Activated CD4-positive, alpha-beta memory T cell treated with anti-CD3 and anti-CD28 coated beads for 36 hours (primary cell): ENCODE measurements around the gene PPFIBP1. TPM values are rescaled to one million over a fixed set of nuclear protein-coding genes. Genes with fewer than 3 reads are reported as not detected.

Experiments
- CTCF ChIA-PET: fragments of 350-600 bp; sonication (Branson Sonifier 250); formaldehyde crosslinking; loops from one replicate; lab custom pipeline; 2021; ENCODE audit warnings: antibody characterized with exemption, inconsistent platforms; lab: Charles Lee
- POLR2A ChIA-PET: fragments of 350-600 bp; sonication (Branson Sonifier 250); formaldehyde crosslinking; loops from one replicate; lab custom pipeline; 2021; ENCODE audit warnings: antibody characterized with exemption; lab: Charles Lee
- DNase-seq: peaks from one replicate; pipeline ENCODE4 v3.0.0-alpha.2; 2020
- H3K27ac Mint-ChIP-seq: one replicate; pipeline ENCODE4 v1.8.0; 2021; ENCODE audit warnings: mixed read lengths
- H3K27me3 Mint-ChIP-seq: one replicate; pipeline ENCODE4 v1.8.0; 2021; ENCODE audit warnings: mixed read lengths
- H3K36me3 Mint-ChIP-seq: one replicate; pipeline ENCODE4 v1.8.0; 2021; ENCODE audit warnings: mixed read lengths
- H3K4me1 Mint-ChIP-seq: one replicate; pipeline ENCODE4 v1.8.0; 2021; ENCODE audit warnings: low read depth, mixed read lengths
- H3K4me3 Mint-ChIP-seq: one replicate; pipeline ENCODE4 v1.8.0; 2021; ENCODE audit warnings: mild to moderate bottlenecking, mixed read lengths
- H3K9me3 Mint-ChIP-seq: one replicate; pipeline ENCODE4 v1.8.0; 2021; ENCODE audit warnings: mixed read lengths
- intact Hi-C: fragments of 100-400 bp; cut with micrococcal nuclease; formaldehyde crosslinking; loops from one replicate; pipeline ENCODE4 v1.15.1; 2023
- total RNA-seq, 2 experiments: library from RNA; stranded (reverse); gene quantifications; one replicate each; pipeline ENCODE4 v1.2.3, GENCODE V29; 2021

Gene PPFIBP1
- total RNA-seq, 2 experiments from 2014 or later, result 14.1 to 14.9 TPM

- no peak for DNase-seq
- no peaks in the 10 kb centered on the region for H3K4me1 Mint-ChIP-seq
- CTCF ChIA-PET, result interaction anchor here (1.8 kb wide), 1 partner anchor 19 kb away, joined by 3 read pairs; no protein-coding TSS in a partner anchor
- no peak overlapping the region for H3K27ac Mint-ChIP-seq
- no peaks in the 10 kb centered on the region for H3K27me3 Mint-ChIP-seq
- H3K36me3 Mint-ChIP-seq, result peaks cover 2% of the 10 kb centered on the region
- no peaks in the 10 kb centered on the region for H3K9me3 Mint-ChIP-seq
- intact Hi-C loops, result no loop called here
- no peak overlapping the region for H3K4me3 Mint-ChIP-seq
- POLR2A ChIA-PET, result no interaction called here
Observed at GRCh38 chr12:27672051-27672450, 148.0 kb downstream of the PPFIBP1 start.

GRCh38 chr12:27672643-27673042 is 148.6 kb downstream of the PPFIBP1 start:
- DNase-seq, result no peak
- Mint-ChIP-seq H3K4me1 (no peaks in the 10 kb centered on the region), H3K36me3 (peaks cover 2% of the 10 kb centered on the region), H3K4me3 (no peak overlapping the region), H3K9me3 (no peaks in the 10 kb centered on the region), H3K27ac (no peak overlapping the region), H3K27me3 (no peaks in the 10 kb centered on the region)
- intact Hi-C loops, result no loop called here
- ChIA-PET CTCF (interaction anchor here (1.8 kb wide), 1 partner anchor 20 kb away, joined by 3 read pairs; no protein-coding TSS in a partner anchor), POLR2A (no interaction called here)

- intact Hi-C loops, result no loop called here
- H3K9me3 Mint-ChIP-seq, result no peaks in the 10 kb centered on the region
- H3K27ac Mint-ChIP-seq, result no peak overlapping the region
- CTCF ChIA-PET, result interaction anchor here (1.8 kb wide), 1 partner anchor 21 kb away, joined by 3 read pairs; no protein-coding TSS in a partner anchor
- no peak overlapping the region for H3K4me3 Mint-ChIP-seq
- no peaks in the 10 kb centered on the region for H3K4me1 Mint-ChIP-seq
- no peak for DNase-seq
- H3K27me3 Mint-ChIP-seq, result no peaks in the 10 kb centered on the region
- peaks cover 2% of the 10 kb centered on the region for H3K36me3 Mint-ChIP-seq
- POLR2A ChIA-PET, result no interaction called here
Observed at GRCh38 chr12:27673101-27673718, 149.2 kb downstream of the PPFIBP1 start.

GRCh38 chr12:27674989-27675388 is 151.0 kb downstream of the PPFIBP1 start:
- intact Hi-C loops, result no loop called here
- Mint-ChIP-seq H3K9me3 (no peaks in the 10 kb centered on the region), H3K4me3 (no peak overlapping the region), H3K36me3 (no peaks in the 10 kb centered on the region), H3K27ac (no peak overlapping the region), H3K27me3 (no peaks in the 10 kb centered on the region), H3K4me1 (no peaks in the 10 kb centered on the region)
- ChIA-PET POLR2A (no interaction called here), CTCF (no interaction called here)
- DNase-seq, result no peak

GRCh38 chr12:27680619-27681018 is 156.6 kb downstream of the PPFIBP1 start:
- Mint-ChIP-seq H3K27ac (no peak overlapping the region), H3K4me1 (no peaks in the 10 kb centered on the region), H3K9me3 (no peaks in the 10 kb centered on the region), H3K36me3 (no peaks in the 10 kb centered on the region), H3K27me3 (no peaks in the 10 kb centered on the region), H3K4me3 (no peak overlapping the region)
- intact Hi-C loops, result no loop called here
- ChIA-PET CTCF (no interaction called here), POLR2A (no interaction called here)
- no peak for DNase-seq

GRCh38 chr12:27682534-27682933 is 158.5 kb downstream of the PPFIBP1 start:
- Mint-ChIP-seq H3K27me3 (no peaks in the 10 kb centered on the region), H3K36me3 (no peaks in the 10 kb centered on the region), H3K9me3 (no peaks in the 10 kb centered on the region), H3K4me3 (no peak overlapping the region), H3K4me1 (no peaks in the 10 kb centered on the region), H3K27ac (no peak overlapping the region)
- intact Hi-C loops, result no loop called here
- DNase-seq, result no peak
- CTCF ChIA-PET, result no interaction called here
- POLR2A ChIA-PET, result no interaction called here

- no peaks in the 10 kb centered on the region for H3K4me1 Mint-ChIP-seq
- H3K4me3 Mint-ChIP-seq, result no peak overlapping the region
- peaks cover 2% of the 10 kb centered on the region for H3K36me3 Mint-ChIP-seq
- intact Hi-C loops, result no loop called here
- H3K9me3 Mint-ChIP-seq, result no peaks in the 10 kb centered on the region
- H3K27ac Mint-ChIP-seq, result no peak overlapping the region
- ChIA-PET CTCF (no interaction called here), POLR2A (no interaction called here)
- no peak for DNase-seq
- no peaks in the 10 kb centered on the region for H3K27me3 Mint-ChIP-seq
Observed at GRCh38 chr12:27685274-27685673, 161.3 kb downstream of the PPFIBP1 start.

GRCh38 chr12:27686147-27686546 is 162.1 kb downstream of the PPFIBP1 start:
- intact Hi-C loops, result no loop called here
- no peak for DNase-seq
- POLR2A ChIA-PET, result no interaction called here
- H3K27me3 Mint-ChIP-seq, result no peaks in the 10 kb centered on the region
- no peak overlapping the region for H3K27ac Mint-ChIP-seq
- no peak overlapping the region for H3K4me3 Mint-ChIP-seq
- peaks cover 2% of the 10 kb centered on the region for H3K36me3 Mint-ChIP-seq
- H3K4me1 Mint-ChIP-seq, result no peaks in the 10 kb centered on the region
- no peaks in the 10 kb centered on the region for H3K9me3 Mint-ChIP-seq
- CTCF ChIA-PET, result no interaction called here

GRCh38 chr12:27688671-27689070 is 164.7 kb downstream of the PPFIBP1 start:
- Mint-ChIP-seq H3K27ac (no peak overlapping the region), H3K27me3 (no peaks in the 10 kb centered on the region), H3K9me3 (no peaks in the 10 kb centered on the region), H3K4me1 (no peaks in the 10 kb centered on the region), H3K4me3 (no peak overlapping the region), H3K36me3 (peaks cover 2% of the 10 kb centered on the region)
- no peak for DNase-seq
- ChIA-PET POLR2A (no interaction called here), CTCF (no interaction called here)
- intact Hi-C loops, result no loop called here

GRCh38 chr12:27689558-27690180 is 165.7 kb downstream of the PPFIBP1 start:
- Mint-ChIP-seq H3K36me3 (peaks cover 2% of the 10 kb centered on the region), H3K4me3 (no peak overlapping the region), H3K4me1 (no peaks in the 10 kb centered on the region), H3K9me3 (no peaks in the 10 kb centered on the region), H3K27me3 (no peaks in the 10 kb centered on the region), H3K27ac (no peak overlapping the region)
- POLR2A ChIA-PET, result no interaction called here
- CTCF ChIA-PET, result no interaction called here
- DNase-seq, result no peak
- intact Hi-C loops, result no loop called here

GRCh38 chr12:27693403-27693802 is 169.4 kb downstream of the PPFIBP1 start:
- no peaks in the 10 kb centered on the region for H3K4me1 Mint-ChIP-seq
- ChIA-PET POLR2A (no interaction called here), CTCF (interaction anchor here (1.0 kb wide), 1 partner anchor 10 kb away, joined by 3 read pairs; no protein-coding TSS in a partner anchor)
- peaks cover 2% of the 10 kb centered on the region for H3K36me3 Mint-ChIP-seq
- intact Hi-C loops, result no loop called here
- no peak overlapping the region for H3K4me3 Mint-ChIP-seq
- H3K27me3 Mint-ChIP-seq, result no peaks in the 10 kb centered on the region
- H3K9me3 Mint-ChIP-seq, result no peaks in the 10 kb centered on the region
- no peak overlapping the region for H3K27ac Mint-ChIP-seq
- DNase-seq, result no peak

GRCh38 chr12:27695556-27696292 is 171.7 kb downstream of the PPFIBP1 start:
- no peaks in the 10 kb centered on the region for H3K27me3 Mint-ChIP-seq
- H3K27ac Mint-ChIP-seq, result no peak overlapping the region
- ChIA-PET POLR2A (no interaction called here), CTCF (interaction anchor here (1.2 kb wide), 1 partner anchor 260 kb away, joined by 4 read pairs; no protein-coding TSS in a partner anchor)
- no peak for DNase-seq
- H3K4me3 Mint-ChIP-seq, result no peak overlapping the region
- no peaks in the 10 kb centered on the region for H3K36me3 Mint-ChIP-seq
- H3K9me3 Mint-ChIP-seq, result no peaks in the 10 kb centered on the region
- no peaks in the 10 kb centered on the region for H3K4me1 Mint-ChIP-seq
- intact Hi-C loops, result no loop called here
